Measurements from ENCODE around the gene ZIC5. TPM values are rescaled to one million over a fixed set of nuclear protein-coding genes. Genes with fewer than 3 reads are reported as not detected.

Gene ZIC5
- polyA plus RNA-seq, 5 donors: not detected

GRCh38 chr13:99976575-99976974 lies 5.0 kb upstream of the ZIC5 start:
- no peak for DNase-seq

GRCh38 chr13:99975626-99976025 lies 4.1 kb upstream of the ZIC5 start:
- no peak for DNase-seq

- no peak for DNase-seq
Observed at GRCh38 chr13:99974939-99975561, 3.5 kb upstream of the ZIC5 start.

- DNase-seq: no peak
Observed at GRCh38 chr13:99974296-99974938, 2.9 kb upstream of the ZIC5 start.

GRCh38 chr13:99973808-99974185 lies 2.2 kb upstream of the ZIC5 start:
- no peak for DNase-seq

GRCh38 chr13:99973163-99973807 lies 1.7 kb upstream of the ZIC5 start:
- DNase-seq: no peak

GRCh38 chr13:99972190-99972731 lies 694 bp upstream of the ZIC5 start:
- no peak for DNase-seq

GRCh38 chr13:99970651-99971575 lies 654 bp downstream of the ZIC5 start:
- DNase-seq: no peak

- DNase-seq: no peak
Observed at GRCh38 chr13:99969919-99970650, 1.5 kb downstream of the ZIC5 start.

- no peak for DNase-seq
Observed at GRCh38 chr13:99969453-99969918, 2.1 kb downstream of the ZIC5 start.

- DNase-seq: no peak
Observed at GRCh38 chr13:99968521-99969452, 2.8 kb downstream of the ZIC5 start.

GRCh38 chr13:99967869-99968520 lies 3.6 kb downstream of the ZIC5 start:
- no peak for DNase-seq

- DNase-seq: no peak
Observed at GRCh38 chr13:99967498-99967868, 4.1 kb downstream of the ZIC5 start.

- no peak for DNase-seq
Observed at GRCh38 chr13:99966064-99966805, 5.3 kb downstream of the ZIC5 start.

- DNase-seq: no peak
Observed at GRCh38 chr13:99965329-99966000, 6.1 kb downstream of the ZIC5 start.

GRCh38 chr13:99963816-99964339 lies 7.7 kb downstream of the ZIC5 start:
- DNase-seq: no peak

GRCh38 chr13:99962242-99962641 lies 9.3 kb downstream of the ZIC5 start:
- no peak for DNase-seq

- DNase-seq: no peak
Observed at GRCh38 chr13:99961636-99962035, 9.9 kb downstream of the ZIC5 start.
